ENCODE results near the gene EHD4.

Gene EHD4

DNA sequence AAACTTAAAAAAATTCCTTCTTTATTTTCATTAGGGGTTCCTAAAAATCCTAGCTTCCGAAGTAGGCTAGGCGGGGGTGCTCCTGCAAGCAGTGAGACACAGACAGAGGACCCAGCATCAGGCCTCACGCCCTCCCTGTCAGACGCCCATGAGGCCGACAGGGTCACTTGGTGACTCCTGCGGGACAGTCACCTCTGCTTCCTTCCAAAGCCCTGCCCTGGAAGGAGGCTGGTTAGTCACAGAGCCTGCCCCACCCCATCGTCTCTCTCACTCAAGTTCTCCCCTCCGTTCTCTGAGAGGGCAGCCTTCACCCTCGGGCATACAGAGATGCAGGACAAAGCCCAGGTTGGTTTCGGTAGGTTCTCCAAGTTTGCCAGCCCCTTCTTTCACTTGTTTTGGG, 38.6 kb downstream of the EHD4 start:
- no peak for DNase-seq

DNA sequence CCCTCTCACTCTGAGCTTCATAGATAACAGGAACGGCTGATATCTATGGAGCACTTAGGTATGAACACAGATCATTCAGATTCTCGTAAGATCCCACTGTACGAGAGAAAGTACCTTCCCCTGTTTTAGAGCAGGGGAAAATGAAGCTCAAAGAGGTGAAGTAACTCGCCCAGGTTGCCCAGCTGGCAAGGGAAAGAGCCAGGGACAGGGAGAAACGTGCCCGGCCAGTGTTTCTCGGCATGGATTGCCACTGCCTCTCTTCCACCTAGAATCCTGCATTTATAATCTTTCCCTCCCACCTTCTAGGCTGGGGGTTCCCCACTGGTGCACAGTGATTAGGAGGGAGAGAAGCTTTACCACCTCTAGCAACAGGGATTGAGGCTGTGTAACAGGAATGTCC, 39.0 kb downstream of the EHD4 start:
- DNase-seq: no peak

DNA sequence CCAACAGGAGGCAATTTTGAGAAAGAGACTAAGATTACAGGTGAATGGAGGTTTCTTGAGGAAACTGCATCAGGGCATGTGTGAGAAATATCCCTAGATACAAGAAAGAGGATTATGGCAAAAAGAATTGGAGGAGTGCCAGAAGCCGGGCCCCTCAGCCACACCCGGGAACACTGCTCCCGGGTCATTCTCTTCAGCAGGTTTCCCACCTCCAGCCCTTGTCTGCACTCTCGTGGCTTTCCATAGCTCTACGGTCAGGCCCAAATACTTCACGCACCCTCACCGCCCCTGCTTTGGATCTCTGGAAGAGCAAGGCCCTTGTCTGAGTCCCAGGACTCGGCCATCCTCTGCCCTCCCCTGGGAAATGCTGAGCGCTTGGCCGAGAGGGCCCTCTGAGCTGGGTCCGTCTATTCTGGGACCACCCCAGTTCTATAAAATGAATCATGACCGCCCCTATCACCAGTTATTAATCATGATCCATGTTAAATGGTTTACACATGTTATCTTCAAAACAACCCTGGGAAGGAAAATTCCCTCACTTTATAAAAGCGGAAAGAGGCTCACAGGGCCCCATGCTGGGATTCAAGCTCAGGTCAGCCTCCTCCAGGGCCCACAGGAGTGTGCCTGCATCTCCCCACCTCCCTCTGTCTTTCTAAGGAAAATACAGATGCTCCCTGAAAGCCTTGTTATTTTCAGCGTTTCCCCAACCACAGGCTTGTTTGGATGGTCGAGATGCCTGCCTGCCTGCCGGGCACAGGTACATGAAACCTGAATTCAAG, 39.7 kb downstream of the EHD4 start:
- DNase-seq: no peak

DNA sequence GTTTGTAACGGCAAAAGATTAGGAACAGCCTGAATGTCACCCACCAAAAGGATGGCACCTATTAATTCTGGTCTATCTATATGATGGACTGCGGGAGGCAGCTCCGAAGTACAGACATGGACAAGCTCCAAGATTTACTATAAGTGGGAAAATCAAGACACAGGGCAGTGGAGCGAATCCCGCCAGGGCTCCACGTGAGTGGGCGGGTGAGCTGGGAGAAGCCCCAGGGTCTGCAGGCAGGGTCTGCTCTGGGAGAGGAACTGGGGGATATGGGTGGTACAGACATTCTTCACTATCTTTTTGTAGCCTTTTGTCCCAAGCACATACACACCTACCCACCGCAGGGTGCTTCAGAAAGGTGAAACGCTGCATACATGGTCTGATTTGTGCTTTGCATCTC, 40.3 kb downstream of the EHD4 start:
- no peak for DNase-seq

DNA sequence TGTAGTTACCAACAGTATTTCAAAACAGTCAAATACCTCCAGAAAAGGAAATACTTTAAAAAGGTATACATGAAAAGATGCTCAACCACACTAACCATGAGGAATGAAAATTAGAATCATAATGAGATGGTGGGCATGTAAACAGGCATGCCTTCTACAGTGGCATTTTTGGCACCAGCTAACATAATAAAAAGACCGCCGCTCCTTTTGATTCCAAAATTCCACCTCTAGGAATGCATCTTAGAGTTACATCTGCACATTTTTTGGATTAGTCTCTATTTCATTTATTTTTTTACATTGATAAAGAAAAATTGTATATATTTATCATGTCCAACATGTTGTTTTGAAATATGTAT, 41.5 kb downstream of the EHD4 start:
- DNase-seq: no peak

DNA sequence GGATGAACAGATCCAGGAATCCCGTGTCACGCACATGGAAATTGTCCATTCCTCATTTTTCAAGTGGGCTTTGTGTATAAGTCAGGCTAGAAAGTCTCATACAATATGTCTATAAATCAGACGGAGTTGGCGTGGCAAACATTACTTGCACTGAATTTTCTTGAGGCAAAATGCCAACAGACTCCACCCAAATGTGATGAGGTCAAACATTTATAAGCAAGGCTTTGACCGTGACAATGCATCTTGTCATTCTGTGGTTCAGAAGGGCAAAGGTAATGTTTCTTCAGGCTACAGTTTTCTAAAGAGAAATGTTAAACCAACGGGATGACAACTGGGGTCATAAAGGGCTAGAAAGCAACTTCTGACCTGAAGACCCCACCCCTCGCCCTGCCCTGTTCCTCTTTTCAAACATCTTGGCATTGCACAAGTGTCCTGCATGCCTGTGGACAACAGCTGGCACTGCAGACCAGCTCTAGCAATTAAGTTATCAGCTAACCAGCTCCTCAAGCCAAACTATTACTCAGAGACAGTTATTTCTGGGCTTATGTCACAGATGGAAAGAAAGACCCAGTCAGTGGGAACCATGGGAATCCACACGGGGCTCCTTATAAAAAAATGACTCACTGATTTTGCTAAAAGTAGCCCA, 42.0 kb downstream of the EHD4 start:
- DNase-seq: no peak

DNA sequence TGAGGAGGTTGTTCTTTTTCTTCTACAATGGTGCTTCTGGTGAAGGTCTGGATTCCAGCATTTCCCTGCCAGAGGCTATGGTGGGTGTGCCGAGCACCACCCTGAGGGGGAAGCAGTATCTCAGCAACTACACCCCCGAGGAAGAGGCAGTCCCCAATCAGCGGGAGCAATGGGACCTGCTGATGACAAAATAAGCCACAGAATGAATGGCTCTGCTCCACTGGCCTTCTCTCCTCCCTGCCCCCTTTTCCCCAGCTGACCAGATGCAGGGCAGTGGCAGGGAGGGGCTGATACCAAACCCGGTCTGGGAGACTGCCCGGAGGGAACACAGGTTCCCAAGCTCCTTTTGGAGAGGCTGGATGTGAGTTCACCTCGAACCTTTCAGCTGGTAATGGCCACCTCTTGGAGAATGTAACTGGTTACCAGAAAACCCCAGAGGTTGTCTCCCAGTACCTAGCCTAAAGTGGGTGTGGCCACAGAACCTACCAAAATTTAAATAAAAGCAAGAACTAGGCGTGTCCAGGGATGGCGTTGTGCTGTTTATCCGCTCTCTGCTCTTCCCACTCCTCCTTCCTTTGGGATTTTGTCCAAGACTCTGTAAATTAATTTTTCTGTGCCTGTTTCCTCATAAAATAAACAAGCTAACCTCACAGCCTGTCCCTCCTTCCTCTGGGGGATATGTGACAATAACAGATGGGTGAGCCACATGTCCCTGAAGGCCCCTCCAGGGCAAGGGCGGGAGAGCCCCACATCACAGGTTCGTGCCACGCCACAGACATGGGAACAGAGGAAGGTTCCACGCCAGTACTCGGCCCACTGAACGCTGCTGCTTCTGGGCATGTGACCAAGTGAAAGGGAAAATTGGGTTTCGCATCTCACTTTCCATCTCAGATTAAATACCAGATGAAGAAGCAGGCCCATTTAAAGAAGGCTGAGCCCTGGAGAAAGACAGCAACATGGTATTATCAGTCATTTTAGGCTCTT, 43.4 kb downstream of the EHD4 start:
- DNase-seq: no peak

DNA sequence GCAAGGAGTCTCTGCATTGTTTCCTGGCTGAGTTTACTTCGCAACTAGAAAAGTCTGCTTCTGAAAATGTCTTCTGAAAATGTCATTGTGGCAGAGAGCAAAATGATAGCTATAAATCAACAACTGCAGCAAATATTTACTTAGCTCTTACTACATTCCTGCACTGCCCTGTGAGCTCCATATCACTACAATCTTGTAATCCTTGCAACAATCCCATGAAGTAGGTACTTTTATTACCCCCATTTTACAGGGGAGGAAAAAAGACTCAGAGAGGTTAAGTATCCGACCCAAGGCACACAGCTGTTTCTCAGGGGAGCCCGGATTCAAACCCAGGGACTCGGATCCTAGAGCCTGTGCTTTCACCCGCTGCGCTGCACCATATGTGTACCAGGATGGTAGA, 44.3 kb downstream of the EHD4 start:
- no peak for DNase-seq

DNA sequence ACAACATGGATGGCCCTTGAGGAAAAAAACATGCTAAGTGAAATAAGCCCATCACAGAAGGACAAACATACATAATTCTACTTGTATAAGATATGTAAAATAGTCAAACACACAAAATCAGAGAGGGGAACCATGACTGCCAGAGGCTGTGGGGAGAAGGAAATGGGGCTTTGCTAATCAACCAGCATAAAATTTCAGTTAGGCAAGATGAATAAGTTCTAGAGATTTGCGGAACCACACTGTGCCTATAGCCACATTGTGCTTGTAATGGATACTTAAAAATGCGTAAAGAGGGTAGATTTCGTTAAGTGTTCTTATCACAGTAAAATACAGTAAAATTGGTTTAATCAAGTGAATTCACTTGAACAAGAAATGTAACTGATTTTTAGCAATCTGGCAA, 44.8 kb downstream of the EHD4 start:
- DNase-seq: no peak

DNA sequence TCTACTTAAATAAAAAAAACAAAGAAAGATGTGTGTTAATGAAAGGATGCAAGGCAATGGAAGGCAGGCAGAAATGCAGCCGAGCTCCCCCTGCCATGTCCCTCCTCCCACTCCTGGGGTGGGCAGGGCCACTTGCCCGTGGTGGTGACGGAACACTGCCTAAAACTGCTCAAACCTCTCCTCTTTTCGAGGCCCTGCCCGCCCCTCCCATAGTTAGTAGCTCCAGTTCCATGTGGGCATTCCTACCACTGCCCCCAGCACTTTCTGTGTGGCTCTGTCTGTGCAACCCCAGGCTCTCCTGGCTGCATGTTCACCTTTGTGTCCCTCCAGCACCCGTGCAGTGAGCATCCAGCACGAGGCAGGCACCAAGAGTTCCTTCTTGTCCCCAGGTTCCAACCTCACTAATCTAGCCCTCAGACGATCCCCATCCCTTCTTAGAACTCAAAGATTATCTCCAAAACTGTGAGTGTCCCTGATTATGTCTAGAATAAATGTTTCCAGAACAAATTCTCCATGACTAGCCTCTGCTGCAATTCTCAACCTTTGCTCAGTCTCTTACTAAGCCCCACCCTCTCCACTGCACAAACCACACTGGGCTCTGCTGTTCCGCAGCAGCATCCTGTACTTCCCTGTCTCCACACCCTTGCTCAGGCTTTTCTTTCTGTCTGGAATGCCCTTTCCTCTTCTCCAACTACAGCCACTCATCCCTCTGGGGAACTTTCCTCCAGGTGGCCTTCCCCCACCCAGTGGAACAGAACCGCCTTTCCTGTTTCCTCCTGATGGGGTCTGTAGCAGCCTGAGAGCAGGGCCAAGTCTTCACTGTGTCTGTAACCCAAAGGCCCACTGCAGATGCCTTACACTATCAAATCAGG, 45.9 kb downstream of the EHD4 start:
- DNase-seq: no peak

DNA sequence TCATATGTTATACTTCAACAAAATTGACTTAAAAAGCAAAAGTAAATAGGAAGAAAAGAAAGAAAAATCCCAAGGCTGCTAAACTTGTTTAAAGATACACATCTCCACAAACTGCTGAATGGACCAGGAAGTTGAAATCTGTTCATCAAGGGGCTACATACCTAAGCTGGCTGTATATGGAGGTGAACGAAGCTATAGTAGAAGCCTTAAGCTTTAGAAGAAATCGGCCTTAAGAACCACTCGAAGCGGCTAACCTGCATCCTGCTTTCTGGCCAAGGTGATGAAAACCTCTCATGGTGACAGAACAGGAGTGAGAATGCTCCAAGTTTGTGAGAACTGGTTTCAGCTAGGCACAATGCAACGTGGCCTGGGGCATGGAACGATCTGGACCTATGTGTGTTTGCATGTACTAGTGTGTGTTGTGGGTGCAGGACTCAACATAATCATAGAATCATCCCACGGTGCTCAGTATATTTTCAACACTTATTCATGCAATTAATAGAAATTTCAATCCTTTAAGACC, 47.2 kb downstream of the EHD4 start:
- no peak for DNase-seq

DNA sequence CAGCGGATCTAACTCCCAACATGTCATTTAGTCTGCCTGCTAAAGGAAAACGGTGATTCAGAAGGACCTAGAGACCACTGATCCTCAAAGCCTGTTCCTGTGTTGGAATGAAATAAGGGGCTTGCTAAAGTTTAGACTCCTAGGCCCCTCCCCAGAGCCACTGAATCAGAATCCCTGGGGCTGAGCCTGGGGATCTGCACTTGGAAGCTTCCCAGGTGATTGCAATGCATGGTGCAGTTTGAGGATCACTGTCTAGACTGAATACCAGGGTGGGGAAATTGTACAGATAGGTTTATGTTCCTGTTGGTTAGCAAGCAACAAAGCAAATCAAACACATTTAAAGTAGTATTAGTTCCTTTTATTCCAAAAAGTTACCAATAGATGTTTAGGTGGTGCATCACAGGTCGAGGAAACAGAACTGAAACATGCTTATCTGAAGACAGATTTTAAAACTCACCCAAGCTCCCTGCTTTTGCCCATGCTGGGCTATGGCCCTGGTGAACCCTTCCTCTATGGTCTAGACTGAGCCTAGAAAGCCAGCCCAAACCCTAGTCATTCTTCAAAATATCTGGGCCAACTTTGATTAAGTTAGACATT, 48.9 kb downstream of the EHD4 start:
- no peak for DNase-seq

DNA sequence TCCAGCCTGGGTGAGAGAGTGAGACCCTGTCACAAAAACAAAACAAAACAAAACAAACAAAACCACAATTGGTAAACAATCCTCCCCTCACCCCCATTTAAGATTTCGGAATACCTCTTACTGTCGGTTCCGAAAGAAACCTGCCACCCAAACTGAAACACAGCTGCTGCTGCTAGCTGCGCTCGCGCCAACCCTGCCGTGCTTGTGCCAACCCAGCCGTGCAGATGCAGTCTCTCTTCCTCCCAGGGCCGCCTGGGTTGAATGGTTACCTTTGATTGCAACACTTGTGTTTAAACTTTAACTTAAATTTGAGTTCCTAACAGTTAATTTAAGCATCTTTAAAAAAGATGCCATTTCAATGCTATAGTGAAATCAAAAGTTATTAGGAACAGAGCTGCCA, 50.0 kb downstream of the EHD4 start:
- DNase-seq: no peak

DNA sequence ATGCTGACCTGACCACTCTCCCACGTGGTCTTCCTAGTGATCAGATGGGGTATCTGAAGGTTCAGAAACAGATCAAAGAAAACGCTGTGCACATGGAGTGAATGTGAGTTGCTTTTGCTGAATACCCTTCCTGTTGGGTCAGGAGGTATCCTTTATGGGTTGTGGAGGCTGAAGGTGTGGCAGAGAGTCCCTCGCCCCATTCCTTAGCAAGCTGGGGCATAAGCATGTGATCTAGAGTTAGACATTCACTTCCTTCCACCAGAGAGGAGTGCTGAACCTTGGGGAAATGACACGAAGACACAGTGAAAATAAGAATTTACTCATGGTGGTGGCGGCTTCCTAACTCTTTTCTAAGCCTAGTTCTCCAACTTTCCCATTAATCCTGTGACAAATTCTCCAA, 50.7 kb downstream of the EHD4 start:
- no peak for DNase-seq

DNA sequence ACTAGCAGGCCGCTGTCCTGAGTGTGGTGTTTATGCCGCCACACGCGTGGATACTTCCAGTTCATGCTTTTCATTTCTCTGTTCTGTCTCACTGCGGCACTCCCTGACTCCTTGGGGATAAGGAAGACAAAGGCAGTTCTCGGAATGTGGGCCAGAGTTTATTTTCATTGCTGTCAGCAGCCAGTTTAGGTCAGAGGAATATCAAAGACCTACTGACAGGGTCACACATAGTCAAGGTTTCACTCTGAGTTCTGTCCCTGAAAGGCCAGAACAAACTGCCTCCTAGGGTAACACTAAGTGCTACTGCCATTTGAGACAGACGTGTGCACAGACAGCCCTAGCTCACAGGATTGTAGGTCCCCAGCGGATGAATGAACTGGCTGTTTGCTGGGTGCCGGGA, 51.2 kb downstream of the EHD4 start:
- DNase-seq: no peak

DNA sequence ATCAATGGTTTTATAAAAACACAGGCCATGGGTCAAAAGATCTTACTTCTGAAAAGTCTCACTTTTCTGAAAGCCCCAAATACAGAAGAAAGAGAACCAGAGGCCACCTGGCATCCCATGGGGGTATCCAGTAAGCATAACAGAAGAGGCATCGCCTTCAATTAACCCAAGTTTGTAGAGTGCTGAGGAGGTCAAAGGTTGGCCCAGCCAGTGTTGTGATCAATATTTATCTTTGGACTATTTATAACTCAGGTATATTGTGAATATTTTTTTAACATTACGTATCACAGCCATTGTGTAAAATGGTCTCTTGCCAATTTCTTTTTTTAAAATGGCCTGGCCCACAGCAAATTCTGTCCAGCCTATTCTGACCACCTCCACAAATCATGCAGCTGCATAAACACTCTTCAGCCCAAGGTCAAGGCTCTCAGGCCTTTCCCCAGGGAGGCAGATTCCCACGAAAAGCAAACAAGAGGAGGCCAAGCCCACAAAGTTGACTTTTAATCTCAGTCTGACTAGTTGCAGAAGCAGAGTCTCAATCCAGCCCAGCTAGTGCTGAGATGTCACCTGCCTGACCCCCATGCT, 52.3 kb downstream of the EHD4 start:
- DNase-seq: no peak

DNA sequence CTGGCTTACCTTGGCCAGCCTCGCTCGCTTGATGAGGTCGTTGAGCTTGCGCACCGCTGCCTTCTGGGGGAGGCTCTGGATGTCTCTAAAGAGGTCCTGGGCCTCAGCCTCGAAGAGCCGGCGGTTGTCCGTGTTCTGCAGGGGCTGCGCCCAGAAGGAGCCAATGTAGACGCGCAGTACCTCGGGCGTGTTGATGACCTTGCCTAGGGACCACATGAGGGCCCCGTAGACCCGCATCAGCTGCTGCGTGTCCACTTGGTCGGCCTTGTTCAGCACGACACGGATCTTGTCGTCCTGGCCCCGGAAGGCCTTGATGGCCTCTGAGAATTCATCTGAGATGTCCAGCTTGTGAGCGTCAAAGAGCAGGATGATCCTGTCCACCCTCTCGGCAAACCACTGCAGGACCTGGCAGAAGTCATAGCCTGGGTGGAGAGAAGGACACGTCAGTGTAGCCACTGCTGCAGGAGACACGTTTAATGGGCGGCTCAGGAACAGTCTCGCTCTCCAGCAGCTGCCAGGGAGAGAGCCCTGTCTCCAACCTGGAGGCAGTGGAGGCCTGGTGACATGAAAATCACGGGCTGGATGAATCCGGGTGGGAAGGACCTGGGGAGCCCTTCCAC, 53.0 kb downstream of the EHD4 start:
- no peak for DNase-seq

DNA sequence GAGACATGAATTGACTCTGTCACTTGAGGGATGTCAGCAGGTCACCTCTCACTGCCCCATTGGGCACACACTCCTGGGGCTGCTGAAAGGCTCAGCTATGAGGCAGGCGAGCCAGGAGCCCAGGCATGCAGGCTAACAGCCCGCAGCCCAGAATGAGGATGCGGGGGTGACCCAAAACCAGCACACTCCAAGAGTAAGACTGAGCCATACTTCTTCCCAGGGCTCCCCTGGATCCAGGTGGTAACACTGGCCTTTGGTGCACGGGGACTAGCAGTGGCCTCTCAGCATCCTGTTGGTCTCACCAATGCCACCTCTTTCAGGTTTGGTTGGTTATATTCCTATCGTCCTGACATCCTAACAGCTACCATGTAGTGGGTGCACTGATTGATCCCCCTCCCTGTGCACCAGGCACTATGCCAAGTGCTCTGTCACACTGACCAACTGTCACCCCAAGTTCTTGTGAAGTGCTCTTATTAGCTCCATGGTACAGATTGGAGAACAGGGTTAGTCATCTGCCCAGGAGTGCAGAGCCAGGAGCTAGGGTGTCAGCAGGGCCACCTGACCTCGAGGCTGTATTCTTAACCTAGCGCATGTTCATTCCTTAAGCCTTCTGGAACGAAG, 53.7 kb downstream of the EHD4 start:
- DNase-seq: no peak

DNA sequence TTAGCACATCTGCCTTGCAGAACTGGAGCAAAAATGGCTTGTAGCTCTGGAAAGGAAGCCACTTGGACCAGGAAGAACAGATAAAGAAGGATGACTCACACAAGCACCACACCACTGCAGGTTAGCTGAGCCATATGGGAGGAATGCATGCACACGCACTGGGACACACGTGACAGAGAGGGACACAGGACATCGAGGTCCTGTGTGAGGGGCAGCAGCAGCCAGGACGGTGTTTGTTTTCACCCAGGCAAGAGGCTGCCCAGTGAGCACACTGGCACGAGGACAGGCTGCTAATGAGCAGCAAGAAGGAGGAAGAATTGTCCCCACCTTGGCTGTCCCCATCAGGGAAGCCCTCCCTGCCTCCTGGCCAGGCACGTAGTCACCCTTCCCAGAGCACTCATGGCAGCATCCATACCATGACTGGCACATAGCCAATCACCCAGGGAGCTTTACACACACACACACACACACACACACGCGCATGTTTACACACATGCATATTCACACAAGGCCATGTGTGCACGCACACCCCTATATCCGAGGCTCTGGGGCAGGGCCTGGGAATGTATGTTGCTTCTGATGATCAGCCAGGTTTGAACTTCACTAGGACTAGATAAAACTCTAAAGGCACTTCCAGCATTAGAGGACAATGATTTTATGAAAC, 54.5 kb downstream of the EHD4 start:
- no peak for DNase-seq

All from DMS 273 treated with DMSO at 0.1 percent for 48 hours (cell line).